NCI-H128 (cell line): ENCODE results near the gene PHF19.

ENCODE experiments used
- DNase-seq: peaks from one replicate; lab custom pipeline; 2025; ENCODE audit not compliant: unreplicated experiment; lab: John Stamatoyannopoulos, UW

Gene PHF19

GRCh38 chr9:120818595-120818994 lies 58.4 kb downstream of the PHF19 start:
- DNase-seq = no peak

GRCh38 chr9:120815075-120815474 lies 61.9 kb downstream of the PHF19 start:
- no peak for DNase-seq

- no peak for DNase-seq
Observed at GRCh38 chr9:120808931-120809330, 68.1 kb downstream of the PHF19 start.

- no peak for DNase-seq
Observed at GRCh38 chr9:120807607-120808379, 69.2 kb downstream of the PHF19 start.
